Naive thymus-derived CD4-positive, alpha-beta T cell (primary cell): ENCODE results near the gene BPTF. TPM values are rescaled to one million over a fixed set of nuclear protein-coding genes. Genes with fewer than 3 reads are reported as not detected.
"Not testable (repeated sequence)": the region's sequence is repeated elsewhere in the genome, so short reads cannot be mapped to it uniquely, and the experiment has no call there.

Experiments
- ATAC-seq: fragments of 150-1000 bp; cut with Tn5 transposase; 2 replicates; pipeline ENCODE4 v1.10.0; 2021; ENCODE audit warnings: mild to moderate bottlenecking, moderate library complexity
- CTCF ChIA-PET: fragments of 350-600 bp; sonication (Branson Sonifier 250); formaldehyde crosslinking; loops from one replicate; lab custom pipeline; 2021; ENCODE audit warnings: antibody characterized with exemption; lab: Charles Lee
- POLR2A ChIA-PET: fragments of 350-600 bp; sonication (Branson Sonifier 250); formaldehyde crosslinking; loops from one replicate; lab custom pipeline; 2021; ENCODE audit warnings: antibody characterized with exemption, inconsistent platforms; lab: Charles Lee
- DNase-seq, 9 donors: peaks; one replicate each; pipeline versions ENCODE4 v3.0.0 to v3.0.0-alpha.2; 2020 to 2022; ENCODE audit warnings: mixed read lengths in 1 of 9
- H3K27ac ChIP-seq: one replicate; pipeline ENCODE4 v1.7.0; 2013; ENCODE audit warnings: mild to moderate bottlenecking, low read depth, low read length, moderate library complexity
- H3K27me3 ChIP-seq, 2 donors: one replicate each; pipeline ENCODE4 v1.7.0; 2013; ENCODE audit warnings: low read length in 2 of 2, mild to moderate bottlenecking in 2 of 2, moderate library complexity in 2 of 2; ENCODE audit not compliant: control insufficient read depth in 2 of 2, insufficient read depth in 2 of 2
- H3K36me3 ChIP-seq, 3 experiments: 1 replicate in 2 of 3; 2 replicates in 1 of 3; pipeline ENCODE4 v1.7.0; 2013; ENCODE audit warnings: low read length in 3 of 3, mild to moderate bottlenecking in 3 of 3, moderate library complexity in 1 of 3; ENCODE audit not compliant: insufficient read depth in 3 of 3, control insufficient read depth in 2 of 3
- H3K4me1 ChIP-seq, 2 donors: one replicate each; pipeline ENCODE4 v1.7.0; 2013; ENCODE audit warnings: low read length in 2 of 2, mild to moderate bottlenecking in 2 of 2, moderate library complexity in 1 of 2; ENCODE audit not compliant: control insufficient read depth in 2 of 2, insufficient read depth in 2 of 2
- H3K4me3 ChIP-seq: 2 replicates; pipeline ENCODE4 v1.7.0; 2013; ENCODE audit warnings: mild to moderate bottlenecking, low read length
- H3K9me3 ChIP-seq, 3 experiments: 1 replicate in 2 of 3; 2 replicates in 1 of 3; pipeline ENCODE4 v1.7.0; 2013; ENCODE audit warnings: low read length in 3 of 3; ENCODE audit not compliant: control insufficient read depth in 2 of 3
- H3K27ac Mint-ChIP-seq, 9 donors: one replicate each; pipeline ENCODE4 v1.8.0; 2020 to 2022; ENCODE audit warnings: mixed read lengths in 9 of 9, mild to moderate bottlenecking in 8 of 9, moderate library complexity in 5 of 9, inconsistent platforms in 2 of 9
- H3K27me3 Mint-ChIP-seq, 5 donors: one replicate each; pipeline ENCODE4 v1.8.0; 2021 to 2022; ENCODE audit warnings: mixed read lengths in 5 of 5, mild to moderate bottlenecking in 1 of 5
- H3K36me3 Mint-ChIP-seq, 5 donors: one replicate each; pipeline ENCODE4 v1.8.0; 2020 to 2022; ENCODE audit warnings: mixed read lengths in 5 of 5, mild to moderate bottlenecking in 3 of 5, inconsistent platforms in 1 of 5
- H3K4me1 Mint-ChIP-seq, 7 donors: one replicate each; pipeline ENCODE4 v1.8.0; 2020 to 2022; ENCODE audit warnings: mixed read lengths in 7 of 7, mild to moderate bottlenecking in 3 of 7, inconsistent platforms in 1 of 7
- H3K4me3 Mint-ChIP-seq, 10 donors: one replicate each; pipeline ENCODE4 v1.8.0; 2020 to 2022; ENCODE audit warnings: mild to moderate bottlenecking in 10 of 10, mixed read lengths in 10 of 10, moderate library complexity in 6 of 10, inconsistent platforms in 2 of 10
- H3K9me3 Mint-ChIP-seq, 11 donors: one replicate each; pipeline ENCODE4 v1.8.0; 2020 to 2022; ENCODE audit warnings: mixed read lengths in 11 of 11, mild to moderate bottlenecking in 4 of 11, inconsistent platforms in 1 of 11, moderate library complexity in 1 of 11
- intact Hi-C, 2 donors: fragments of 100-400 bp; cut with micrococcal nuclease; formaldehyde crosslinking; loops; one replicate each; pipeline ENCODE4 v1.15.1; 2023
- polyA plus RNA-seq, 2 donors: library from polyadenylated mRNA; unstranded; fragments of 300-500 nt; fragmentation: Illumina TruSeq; gene quantifications; one replicate each; pipeline ENCODE4 v1.2.3, GENCODE V29; 2021
- total RNA-seq, 6 experiments: library from RNA in 5 of 6; stranded (reverse) in 5 of 6; gene quantifications; 1 replicate in 5 of 6; 2 replicates in 1 of 6; pipeline ENCODE4 v1.2.3 and lab custom pipeline; 2021 to 2026

BPTF gene
- total and polyA plus RNA-seq, 7 experiments from 2014 or later: 16.0 to 219 (median 149) TPM

GRCh38 chr17:67944035-67944434, 118.7 kb downstream of the BPTF start:
- no peaks in the 10 kb centered on the region for H3K9me3 ChIP-seq
- H3K36me3 ChIP-seq: peaks cover 29 to 80% (median 33%) of the 10 kb centered on the region in 3 experiments
- Mint-ChIP-seq H3K27me3 (no peaks in the 10 kb centered on the region), H3K27ac (peak overlapping the region in 1 of 9 donors; percentile 70), H3K4me3 (no peak overlapping the region), H3K36me3 (peaks cover 22 to 55% (median 33%) of the 10 kb centered on the region in 5 donors), H3K9me3 (no peaks in the 10 kb centered on the region), H3K4me1 (no peaks in the 10 kb centered on the region)
- ATAC-seq: no peak
- no peak for DNase-seq
- ChIA-PET CTCF (no interaction called here), POLR2A (no interaction called here)
- intact Hi-C loops: no loop called here
- H3K4me3 ChIP-seq: no peak overlapping the region
- H3K27me3 ChIP-seq: no peaks in the 10 kb centered on the region
- no peaks in the 10 kb centered on the region for H3K4me1 ChIP-seq
- no peak overlapping the region for H3K27ac ChIP-seq

- no peak overlapping the region for H3K4me3 Mint-ChIP-seq
- no peak for ATAC-seq
- H3K4me3 ChIP-seq: no peak overlapping the region
- ChIA-PET CTCF (no interaction called here), POLR2A (no interaction called here)
- no peaks in the 10 kb centered on the region for H3K4me1 Mint-ChIP-seq
- peaks cover 0 to 2% (median 0%) of the 10 kb centered on the region in 11 donors for H3K9me3 Mint-ChIP-seq
- H3K27me3 Mint-ChIP-seq: no peaks in the 10 kb centered on the region
- H3K4me1 ChIP-seq: no peaks in the 10 kb centered on the region
- H3K9me3 ChIP-seq: no peaks in the 10 kb centered on the region
- H3K27me3 ChIP-seq: no peaks in the 10 kb centered on the region
- H3K36me3 Mint-ChIP-seq: peaks cover 22 to 48% (median 29%) of the 10 kb centered on the region in 5 donors
- DNase-seq: no peak
- no peak overlapping the region for H3K27ac Mint-ChIP-seq
- H3K27ac ChIP-seq: no peak overlapping the region
- peaks cover 22 to 73% (median 33%) of the 10 kb centered on the region in 3 experiments for H3K36me3 ChIP-seq
- intact Hi-C loops: no loop called here
Observed at GRCh38 chr17:67946513-67946912, 121.2 kb downstream of the BPTF start.

- Mint-ChIP-seq H3K4me1 (no peaks in the 10 kb centered on the region), H3K4me3 (no peak overlapping the region), H3K27me3 (no peaks in the 10 kb centered on the region), H3K36me3 (peaks cover 22 to 47% (median 29%) of the 10 kb centered on the region in 5 donors), H3K9me3 (peaks cover 0 to 2% (median 0%) of the 10 kb centered on the region in 11 donors), H3K27ac (peak overlapping the region in 1 of 9 donors; percentile 63)
- Histone ChIP-seq H3K27me3 (no peaks in the 10 kb centered on the region), H3K36me3 (peaks cover 22 to 68% (median 33%) of the 10 kb centered on the region in 3 experiments), H3K4me1 (no peaks in the 10 kb centered on the region), H3K27ac (no peak overlapping the region), H3K9me3 (no peaks in the 10 kb centered on the region), H3K4me3 (no peak overlapping the region)
- POLR2A ChIA-PET: no interaction called here
- CTCF ChIA-PET: no interaction called here
- DNase-seq: no peak
- intact Hi-C loops: no loop called here
- no peak for ATAC-seq
Observed at GRCh38 chr17:67947325-67947813, 122.1 kb downstream of the BPTF start.

GRCh38 chr17:67950945-67951344, 125.6 kb downstream of the BPTF start:
- intact Hi-C loops: no loop called here
- POLR2A ChIA-PET: no interaction called here
- Histone ChIP-seq H3K4me3 (no peak overlapping the region), H3K4me1 (no peaks in the 10 kb centered on the region), H3K9me3 (no peaks in the 10 kb centered on the region), H3K36me3 (peaks cover 13 to 65% (median 17%) of the 10 kb centered on the region in 3 experiments), H3K27ac (no peak overlapping the region), H3K27me3 (no peaks in the 10 kb centered on the region)
- CTCF ChIA-PET: no interaction called here
- ATAC-seq (no peak), DNase-seq (no peak)
- no peak overlapping the region for H3K4me3 Mint-ChIP-seq
- H3K27me3 Mint-ChIP-seq: no peaks in the 10 kb centered on the region
- peak overlapping the region in 1 of 9 donors; percentile 19 for H3K27ac Mint-ChIP-seq
- peaks cover 0 to 2% (median 0%) of the 10 kb centered on the region in 11 donors for H3K9me3 Mint-ChIP-seq
- peaks cover 12 to 40% (median 16%) of the 10 kb centered on the region in 5 donors for H3K36me3 Mint-ChIP-seq
- H3K4me1 Mint-ChIP-seq: no peaks in the 10 kb centered on the region

- Histone ChIP-seq H3K36me3 (peaks cover 0 to 38% (median 5%) of the 10 kb centered on the region in 3 experiments), H3K9me3 (no peaks in the 10 kb centered on the region), H3K4me3 (no peak overlapping the region), H3K27me3 (no peaks in the 10 kb centered on the region), H3K27ac (no peak overlapping the region), H3K4me1 (no peaks in the 10 kb centered on the region)
- Mint-ChIP-seq H3K27ac (peak overlapping the region in 8 of 9 donors; percentile 8 to 79 (median 54)), H3K4me3 (no peak overlapping the region), H3K36me3 (peaks cover 0 to 16% (median 13%) of the 10 kb centered on the region in 5 donors), H3K9me3 (no peaks in the 10 kb centered on the region), H3K27me3 (no peaks in the 10 kb centered on the region), H3K4me1 (peaks cover 0 to 6% (median 5%) of the 10 kb centered on the region in 7 donors)
- intact Hi-C loops: no loop called here
- no peak for DNase-seq
- ChIA-PET CTCF (interaction anchor here (0.6 to 1.2 kb wide), 4 partner anchors 8 to 696 kb away, joined by 3 to 4 read pairs (median 3); no protein-coding TSS in a partner anchor), POLR2A (interaction anchor here (0.6 kb wide), 1 partner anchor 49 kb away, joined by 3 read pairs; no protein-coding TSS in a partner anchor)
- ATAC-seq: no peak
Observed at GRCh38 chr17:67959510-67959909, 134.2 kb downstream of the BPTF start.

GRCh38 chr17:67960276-67960675, 135.0 kb downstream of the BPTF start:
- Mint-ChIP-seq H3K36me3 (peaks cover 0 to 19% (median 10%) of the 10 kb centered on the region in 5 donors), H3K27ac (peak overlapping the region in 3 of 9 donors; percentile 0 to 59 (median 48))
- ATAC-seq, H3K9me3 ChIP-seq, POLR2A ChIA-PET, H3K27ac ChIP-seq, H3K27me3 Mint-ChIP-seq, H3K4me3 Mint-ChIP-seq, H3K4me1 ChIP-seq, H3K27me3 ChIP-seq, H3K4me3 ChIP-seq, H3K9me3 Mint-ChIP-seq, DNase-seq, H3K4me1 Mint-ChIP-seq: not testable (repeated sequence)
- intact Hi-C loops: loop anchor here in 1 of 2 donors (5.0 kb wide), 1 partner anchor 502 kb away; no protein-coding TSS in a partner anchor
- CTCF ChIA-PET: interaction anchor here (0.6 to 0.7 kb wide), 3 partner anchors 7 to 697 kb away, joined by 3 to 6 read pairs (median 3); no protein-coding TSS in a partner anchor
- peaks cover 0 to 39% (median 6%) of the 10 kb centered on the region in 3 experiments for H3K36me3 ChIP-seq
